Smooth muscle cell of trachea (primary cell): ENCODE measurements around the gene TAF12. TPM values are rescaled to one million over a fixed set of nuclear protein-coding genes. Genes with fewer than 3 reads are reported as not detected.

Experiments used
- total RNA-seq: library from RNA; depleted of rRNA; stranded (reverse); fragments of >200 nt; gene quantifications from 2 replicates; pipeline ENCODE4 v1.2.1, GENCODE V29; 2014

The TAF12 gene
- total RNA-seq: 38.0 and 38.5 TPM in 2 replicates

GRCh38 chr1:28642847-28643635 lies at the start of gene TAF12:
TAF12 (minus strand) TSS chr1:28643067; CDS start chr1:28622081, 20,986 bp downstream.

GRCh38 chr1:28668191-28668955 lies 25.5 kb upstream of the TAF12 start, which contains the start of gene GMEB1:
GMEB1 (plus strand) TSS chr1:28668784; CDS start chr1:28683613, 14,829 bp downstream.

GRCh38 chr1:28648474-28649198 lies 5.8 kb upstream of the TAF12 start, which contains the start of gene RNU11:
RNU11 (plus strand) TSS chr1:28648600.

GRCh38 chr1:28591708-28592320 lies 51.1 kb downstream of the TAF12 start, which contains the start of gene RAB42:
RAB42 (plus strand) TSS chr1:28592265; CDS start chr1:28592512, 247 bp downstream.

Other genes starting within 250 kb of the TAF12 start
- 32.4 and 55.4 TPM in 2 replicates for gene RCC1, start 137.0 kb downstream of the TAF12 start, total RNA-seq
- gene TRNAU1AP, start 90.0 kb downstream of the TAF12 start, total RNA-seq: 25.1 and 36.8 TPM in 2 replicates
- gene RAB42, start 50.8 kb downstream of the TAF12 start, total RNA-seq: 10.6 and 12.2 TPM in 2 replicates
- not detected in 2 replicates for gene RNU11, start 5.5 kb upstream of the TAF12 start, total RNA-seq
- 6.9 and 9.0 TPM in 2 replicates for gene GMEB1, start 25.7 kb upstream of the TAF12 start, total RNA-seq
- gene YTHDF2, start 93.9 kb upstream of the TAF12 start, total RNA-seq: 58.9 and 61.7 TPM in 2 replicates
- gene OPRD1, start 169.1 kb upstream of the TAF12 start, total RNA-seq: under 0.01 TPM in 1 of 2 replicates, not detected in the other